ENCODE data around the gene CCDC91. TPM values are rescaled to one million over a fixed set of nuclear protein-coding genes. Genes with fewer than 3 reads are reported as not detected.

The CCDC91 gene
- polyA plus RNA-seq, 3 donors: 6.3 to 18.1 (median 15.6) TPM

DNA sequence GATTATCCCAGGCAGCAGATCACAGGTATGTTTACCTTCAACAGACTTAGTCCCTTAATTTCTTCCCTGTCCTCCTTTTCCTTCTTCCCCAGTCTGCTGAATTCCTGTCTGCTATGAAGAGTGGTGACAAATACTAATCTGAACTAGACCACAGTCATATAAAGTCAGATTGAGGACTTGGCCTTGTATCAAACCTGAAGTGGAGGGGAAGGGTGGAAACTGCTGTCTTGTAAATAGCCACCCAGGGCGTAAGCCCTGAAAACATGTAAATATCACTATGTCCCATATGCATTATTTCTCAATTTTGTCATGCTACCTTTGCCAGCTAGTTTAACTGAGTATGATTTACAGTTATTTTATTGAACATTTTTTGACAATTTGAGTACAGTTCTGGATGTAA lies 368.0 kb downstream of the CCDC91 start:
- intact Hi-C loops (cut with micrococcal nuclease): no loop called here
- Histone ChIP-seq H3K9me3 (replicated peaks in 1 of 2; ENCODE audit: control insufficient read depth in 1 of 2, insufficient read depth in 1 of 2, low read length in 2 of 2) (no peaks in the 10 kb centered on the region), H3K36me3 (replicated peaks in 1 of 2; ENCODE audit: control insufficient read depth in 1 of 2, insufficient read depth in 2 of 2, low read length in 2 of 2) (no peaks in the 10 kb centered on the region), H3K9ac (ENCODE audit: insufficient read depth, low read length, poor library complexity, severe bottlenecking) (no peak overlapping the region), H4K20me1 (ENCODE audit: insufficient read depth, low read length) (no peaks in the 10 kb centered on the region), H2AFZ (ENCODE audit: insufficient read depth, low read depth, low read length, poor library complexity, severe bottlenecking) (no peak overlapping the region), H3K27ac (ENCODE audit: low read depth in 1 of 2, low read length in 2 of 2) (no peak overlapping the region), H3K4me2 (replicated peaks; ENCODE audit: extremely low read depth, low read length, poor library complexity, severe bottlenecking) (no peak overlapping the region), H3K4me1 (ENCODE audit: control insufficient read depth in 1 of 2, insufficient read depth in 2 of 2, low read length in 2 of 2) (peaks cover 0 to under 1% of the 10 kb centered on the region in 2 donors), H3K27me3 (ENCODE audit: control insufficient read depth in 2 of 2, insufficient read depth in 2 of 2, low read length in 2 of 2) (no peaks in the 10 kb centered on the region), H3K4me3 (replicated peaks in 1 of 3; ENCODE audit: low read depth in 2 of 3, low read length in 3 of 3) (no peak overlapping the region), H3K79me2 (ENCODE audit: insufficient read depth, low read length) (no peaks in the 10 kb centered on the region)
- no CpG with 5 or more reads among the region's 1 CpG for WGBS (ENCODE audit: insufficient coverage)
- no peak overlapping the region for H3K4me3 Mint-ChIP-seq
- no peak for DNase-seq
- H3K4me1 Mint-ChIP-seq: peaks cover 1% of the 10 kb centered on the region
- TF ChIP-seq, protein P1, sequence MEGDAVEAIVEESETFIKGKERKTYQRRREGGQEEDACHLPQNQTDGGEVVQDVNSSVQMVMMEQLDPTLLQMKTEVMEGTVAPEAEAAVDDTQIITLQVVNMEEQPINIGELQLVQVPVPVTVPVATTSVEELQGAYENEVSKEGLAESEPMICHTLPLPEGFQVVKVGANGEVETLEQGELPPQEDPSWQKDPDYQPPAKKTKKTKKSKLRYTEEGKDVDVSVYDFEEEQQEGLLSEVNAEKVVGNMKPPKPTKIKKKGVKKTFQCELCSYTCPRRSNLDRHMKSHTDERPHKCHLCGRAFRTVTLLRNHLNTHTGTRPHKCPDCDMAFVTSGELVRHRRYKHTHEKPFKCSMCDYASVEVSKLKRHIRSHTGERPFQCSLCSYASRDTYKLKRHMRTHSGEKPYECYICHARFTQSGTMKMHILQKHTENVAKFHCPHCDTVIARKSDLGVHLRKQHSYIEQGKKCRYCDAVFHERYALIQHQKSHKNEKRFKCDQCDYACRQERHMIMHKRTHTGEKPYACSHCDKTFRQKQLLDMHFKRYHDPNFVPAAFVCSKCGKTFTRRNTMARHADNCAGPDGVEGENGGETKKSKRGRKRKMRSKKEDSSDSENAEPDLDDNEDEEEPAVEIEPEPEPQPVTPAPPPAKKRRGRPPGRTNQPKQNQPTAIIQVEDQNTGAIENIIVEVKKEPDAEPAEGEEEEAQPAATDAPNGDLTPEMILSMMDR (IDR thresholded peaks at IDR 0.05): no peak
- peaks cover 0 to 3% (median 0%) of the 10 kb centered on the region in 7 donors for H3K9me3 Mint-ChIP-seq
- peaks cover 4 to 5% of the 10 kb centered on the region in 2 donors for H3K36me3 Mint-ChIP-seq
- no peak overlapping the region for H3K27ac Mint-ChIP-seq
- no peaks in the 10 kb centered on the region for H3K27me3 Mint-ChIP-seq (ENCODE audit: low read depth in 3 of 3)

DNA sequence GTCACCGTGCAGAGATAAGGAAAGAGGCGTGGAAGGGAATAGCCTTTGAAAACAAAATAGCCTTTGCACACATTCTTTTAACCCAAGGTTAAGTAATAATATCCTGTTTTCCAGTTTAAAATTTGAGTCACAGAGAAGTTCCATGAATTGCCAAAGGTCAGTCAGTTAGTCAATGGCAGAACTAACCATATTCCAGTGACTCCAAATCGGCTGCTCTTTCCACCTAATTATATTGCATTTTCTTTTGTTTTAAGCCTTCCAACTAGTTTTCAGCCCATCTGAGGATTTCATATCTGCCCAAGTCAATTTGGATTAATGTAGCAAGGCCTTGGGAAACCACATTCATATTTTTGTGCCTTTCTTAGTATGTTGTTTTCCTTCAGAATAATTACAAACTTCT lies 373.0 kb downstream of the CCDC91 start:
- intact Hi-C loops (cut with micrococcal nuclease): no loop called here
- H3K4me2 ChIP-seq (replicated peaks; ENCODE audit: extremely low read depth, low read length, poor library complexity, severe bottlenecking): no peak overlapping the region

More for the DNA sequence above, 373.0 kb downstream of the CCDC91 start:
- Histone ChIP-seq H3K4me3 (replicated peaks in 1 of 3; ENCODE audit: low read depth in 2 of 3, low read length in 3 of 3) (no peak overlapping the region), H4K20me1 (ENCODE audit: insufficient read depth, low read length) (no peaks in the 10 kb centered on the region), H3K79me2 (ENCODE audit: insufficient read depth, low read length) (no peaks in the 10 kb centered on the region), H2AFZ (ENCODE audit: insufficient read depth, low read depth, low read length, poor library complexity, severe bottlenecking) (no peak overlapping the region), H3K4me1 (ENCODE audit: control insufficient read depth in 1 of 2, insufficient read depth in 2 of 2, low read length in 2 of 2) (peaks cover 4 to 14% of the 10 kb centered on the region in 2 donors), H3K9ac (ENCODE audit: insufficient read depth, low read length, poor library complexity, severe bottlenecking) (no peak overlapping the region), H3K9me3 (replicated peaks in 1 of 2; ENCODE audit: control insufficient read depth in 1 of 2, insufficient read depth in 1 of 2, low read length in 2 of 2) (no peaks in the 10 kb centered on the region), H3K27ac (ENCODE audit: low read depth in 1 of 2, low read length in 2 of 2) (no peak overlapping the region), H3K27me3 (ENCODE audit: control insufficient read depth in 2 of 2, insufficient read depth in 2 of 2, low read length in 2 of 2) (no peaks in the 10 kb centered on the region), H3K36me3 (replicated peaks in 1 of 2; ENCODE audit: control insufficient read depth in 1 of 2, insufficient read depth in 2 of 2, low read length in 2 of 2) (no peaks in the 10 kb centered on the region)
- Mint-ChIP-seq H3K27me3 (ENCODE audit: low read depth in 3 of 3) (peaks cover 0 to 2% (median 1%) of the 10 kb centered on the region in 3 donors), H3K9me3 (peaks cover 2 to 12% (median 9%) of the 10 kb centered on the region in 7 donors), H3K36me3 (peaks cover 6 to 8% of the 10 kb centered on the region in 2 donors), H3K27ac (no peak overlapping the region), H3K4me1 (peaks cover 14% of the 10 kb centered on the region), H3K4me3 (no peak overlapping the region)
- DNase-seq: no peak
- TF ChIP-seq, protein P1 (IDR thresholded peaks at IDR 0.05): no peak
- no CpG with 5 or more reads among the region's 3 CpGs for WGBS (ENCODE audit: insufficient coverage)

Data from CD14-positive monocyte (primary cell).